Measurements from ENCODE around the gene SLC25A34.

The SLC25A34 gene

GRCh38 chr1:15724949-15725880 is 10.8 kb upstream of the SLC25A34 start:
- H2AK5ac ChIP-seq (ENCODE audit: low read length, severe bottlenecking): no peak overlapping the region
- no peak overlapping the region for H3K14ac ChIP-seq (ENCODE audit: low read length in 2 of 2)
- no peak overlapping the region for H2BK120ac ChIP-seq (ENCODE audit: low read depth, low read length)
- H3K4me2 ChIP-seq (ENCODE audit: low read length, poor library complexity, severe bottlenecking): no peak overlapping the region
- no peak overlapping the region for H3K23ac ChIP-seq (ENCODE audit: low read length in 2 of 2)
- no peak overlapping the region for H4K8ac ChIP-seq (ENCODE audit: low read length)
- H3K18ac ChIP-seq (ENCODE audit: low read depth in 1 of 2, low read length in 2 of 2): no peak overlapping the region
- H3K4ac ChIP-seq (ENCODE audit: low read depth in 1 of 2, low read length in 2 of 2): no peak overlapping the region
- H3K4me1 ChIP-seq (ENCODE audit: control insufficient read depth, insufficient read depth, low read depth, low read length): peaks cover 3% of the 10 kb centered on the region
- no peak overlapping the region for H2AFZ ChIP-seq (ENCODE audit: low read depth, low read length)
- peaks cover 10% of the 10 kb centered on the region for H3K79me1 ChIP-seq (replicated peaks; ENCODE audit: low read length, poor library complexity, severe bottlenecking)
- no peak overlapping the region for H2BK15ac ChIP-seq (ENCODE audit: low read depth, poor library complexity, severe bottlenecking)
- H2BK12ac ChIP-seq (ENCODE audit: low read length in 2 of 2): no peak overlapping the region
- no peak overlapping the region for H3K9ac ChIP-seq (ENCODE audit: low read length)
- H3K27ac ChIP-seq (ENCODE audit: low read length, poor library complexity, severe bottlenecking): no peak overlapping the region
- H3K9me3 ChIP-seq (ENCODE audit: control insufficient read depth, low read length): no peaks in the 10 kb centered on the region
- no peak for DNase-seq
- no peak overlapping the region for H4K91ac ChIP-seq (ENCODE audit: low read length)
- peaks cover 84 to 88% of the 10 kb centered on the region in 2 experiments for H3K36me3 ChIP-seq (ENCODE audit: control insufficient read depth in 1 of 2, insufficient read depth in 2 of 2, low read depth in 1 of 2, low read length in 2 of 2)
- H3K27me3 ChIP-seq (ENCODE audit: control insufficient read depth in 1 of 2, insufficient read depth in 1 of 2, low read length in 2 of 2): no peaks in the 10 kb centered on the region
- no peak overlapping the region for H3K4me3 ChIP-seq (ENCODE audit: insufficient read depth in 1 of 2, low read depth in 1 of 2, low read length in 2 of 2)
- no peak overlapping the region for H2BK5ac ChIP-seq (ENCODE audit: low read depth, low read length, poor library complexity, severe bottlenecking)
- WGBS: 86% methylated on average over 22 of the region's 26 CpGs

GRCh38 chr1:15726508-15726907 is 9.6 kb upstream of the SLC25A34 start:
- no peak overlapping the region for H4K8ac ChIP-seq (ENCODE audit: low read length)
- peaks cover 84 to 87% of the 10 kb centered on the region in 2 experiments for H3K36me3 ChIP-seq (ENCODE audit: control insufficient read depth in 1 of 2, insufficient read depth in 2 of 2, low read depth in 1 of 2, low read length in 2 of 2)
- no peak overlapping the region for H3K27ac ChIP-seq (ENCODE audit: low read length, poor library complexity, severe bottlenecking)
- H2BK15ac ChIP-seq (ENCODE audit: low read depth, poor library complexity, severe bottlenecking): no peak overlapping the region
- H3K27me3 ChIP-seq (ENCODE audit: control insufficient read depth in 1 of 2, insufficient read depth in 1 of 2, low read length in 2 of 2): no peaks in the 10 kb centered on the region
- H3K4me3 ChIP-seq (ENCODE audit: insufficient read depth in 1 of 2, low read depth in 1 of 2, low read length in 2 of 2): no peak overlapping the region
- H3K4me2 ChIP-seq (ENCODE audit: low read length, poor library complexity, severe bottlenecking): no peak overlapping the region
- no peak overlapping the region for H2BK12ac ChIP-seq (ENCODE audit: low read length in 2 of 2)
- no peak overlapping the region for H2BK5ac ChIP-seq (ENCODE audit: low read depth, low read length, poor library complexity, severe bottlenecking)
- 96% methylated on average over 9 of the region's 9 CpGs for WGBS
- no peaks in the 10 kb centered on the region for H3K9me3 ChIP-seq (ENCODE audit: control insufficient read depth, low read length)
- no peak overlapping the region for H2AFZ ChIP-seq (ENCODE audit: low read depth, low read length)
- H3K9ac ChIP-seq (ENCODE audit: low read length): no peak overlapping the region
- H4K91ac ChIP-seq (ENCODE audit: low read length): no peak overlapping the region
- H2BK120ac ChIP-seq (ENCODE audit: low read depth, low read length): no peak overlapping the region
- H2AK5ac ChIP-seq (ENCODE audit: low read length, severe bottlenecking): no peak overlapping the region
- no peak overlapping the region for H3K18ac ChIP-seq (ENCODE audit: low read depth in 1 of 2, low read length in 2 of 2)
- no peak for DNase-seq
- no peak overlapping the region for H3K4ac ChIP-seq (ENCODE audit: low read depth in 1 of 2, low read length in 2 of 2)
- H3K14ac ChIP-seq (ENCODE audit: low read length in 2 of 2): no peak overlapping the region
- peaks cover 3% of the 10 kb centered on the region for H3K79me1 ChIP-seq (replicated peaks; ENCODE audit: low read length, poor library complexity, severe bottlenecking)
- no peak overlapping the region for H3K23ac ChIP-seq (ENCODE audit: low read length in 2 of 2)
- H3K4me1 ChIP-seq (ENCODE audit: control insufficient read depth, insufficient read depth, low read depth, low read length): peaks cover 3% of the 10 kb centered on the region

GRCh38 chr1:15727021-15727420 is 9.0 kb upstream of the SLC25A34 start:
- H3K4me1 ChIP-seq (ENCODE audit: control insufficient read depth, insufficient read depth, low read depth, low read length): peaks cover 3% of the 10 kb centered on the region
- H3K9me3 ChIP-seq (ENCODE audit: control insufficient read depth, low read length): no peaks in the 10 kb centered on the region
- no peak overlapping the region for H2AFZ ChIP-seq (ENCODE audit: low read depth, low read length)
- H2BK5ac ChIP-seq (ENCODE audit: low read depth, low read length, poor library complexity, severe bottlenecking): no peak overlapping the region
- no peak overlapping the region for H2BK15ac ChIP-seq (ENCODE audit: low read depth, poor library complexity, severe bottlenecking)
- H2BK12ac ChIP-seq (ENCODE audit: low read length in 2 of 2): no peak overlapping the region
- H3K14ac ChIP-seq (ENCODE audit: low read length in 2 of 2): no peak overlapping the region
- H3K27ac ChIP-seq (ENCODE audit: low read length, poor library complexity, severe bottlenecking): no peak overlapping the region
- H3K9ac ChIP-seq (ENCODE audit: low read length): no peak overlapping the region
- H3K4ac ChIP-seq (ENCODE audit: low read depth in 1 of 2, low read length in 2 of 2): no peak overlapping the region
- H3K27me3 ChIP-seq (ENCODE audit: control insufficient read depth in 1 of 2, insufficient read depth in 1 of 2, low read length in 2 of 2): no peaks in the 10 kb centered on the region
- no peak overlapping the region for H2AK5ac ChIP-seq (ENCODE audit: low read length, severe bottlenecking)
- WGBS: 92% methylated on average over 21 of the region's 21 CpGs
- H3K23ac ChIP-seq (ENCODE audit: low read length in 2 of 2): no peak overlapping the region
- no peak for DNase-seq
- H3K4me3 ChIP-seq (ENCODE audit: insufficient read depth in 1 of 2, low read depth in 1 of 2, low read length in 2 of 2): no peak overlapping the region
- H3K18ac ChIP-seq (ENCODE audit: low read depth in 1 of 2, low read length in 2 of 2): no peak overlapping the region
- no peak overlapping the region for H3K4me2 ChIP-seq (ENCODE audit: low read length, poor library complexity, severe bottlenecking)
- H2BK120ac ChIP-seq (ENCODE audit: low read depth, low read length): no peak overlapping the region
- peaks cover 87 to 88% of the 10 kb centered on the region in 2 experiments for H3K36me3 ChIP-seq (ENCODE audit: control insufficient read depth in 1 of 2, insufficient read depth in 2 of 2, low read depth in 1 of 2, low read length in 2 of 2)
- peaks cover 3% of the 10 kb centered on the region for H3K79me1 ChIP-seq (replicated peaks; ENCODE audit: low read length, poor library complexity, severe bottlenecking)
- no peak overlapping the region for H4K91ac ChIP-seq (ENCODE audit: low read length)
- no peak overlapping the region for H4K8ac ChIP-seq (ENCODE audit: low read length)

GRCh38 chr1:15727424-15727823 is 8.6 kb upstream of the SLC25A34 start:
- no peak overlapping the region for H2BK5ac ChIP-seq (ENCODE audit: low read depth, low read length, poor library complexity, severe bottlenecking)
- H3K4me3 ChIP-seq (ENCODE audit: insufficient read depth in 1 of 2, low read depth in 1 of 2, low read length in 2 of 2): no peak overlapping the region
- no peak overlapping the region for H3K18ac ChIP-seq (ENCODE audit: low read depth in 1 of 2, low read length in 2 of 2)
- no peak overlapping the region for H3K23ac ChIP-seq (ENCODE audit: low read length in 2 of 2)
- H3K27me3 ChIP-seq (ENCODE audit: control insufficient read depth in 1 of 2, insufficient read depth in 1 of 2, low read length in 2 of 2): no peaks in the 10 kb centered on the region
- WGBS: 95% methylated on average over 13 of the region's 13 CpGs
- no peak overlapping the region for H2BK15ac ChIP-seq (ENCODE audit: low read depth, poor library complexity, severe bottlenecking)
- H4K8ac ChIP-seq (ENCODE audit: low read length): no peak overlapping the region
- H3K27ac ChIP-seq (ENCODE audit: low read length, poor library complexity, severe bottlenecking): no peak overlapping the region
- no peak overlapping the region for H2AK5ac ChIP-seq (ENCODE audit: low read length, severe bottlenecking)
- no peak overlapping the region for H3K4me2 ChIP-seq (ENCODE audit: low read length, poor library complexity, severe bottlenecking)
- H3K14ac ChIP-seq (ENCODE audit: low read length in 2 of 2): no peak overlapping the region
- no peak overlapping the region for H2AFZ ChIP-seq (ENCODE audit: low read depth, low read length)
- H3K36me3 ChIP-seq (ENCODE audit: control insufficient read depth in 1 of 2, insufficient read depth in 2 of 2, low read depth in 1 of 2, low read length in 2 of 2): peaks cover 89 to 91% of the 10 kb centered on the region in 2 experiments
- DNase-seq: no peak
- H3K4ac ChIP-seq (ENCODE audit: low read depth in 1 of 2, low read length in 2 of 2): no peak overlapping the region
- no peak overlapping the region for H2BK120ac ChIP-seq (ENCODE audit: low read depth, low read length)
- H3K9me3 ChIP-seq (ENCODE audit: control insufficient read depth, low read length): no peaks in the 10 kb centered on the region
- peaks cover 5% of the 10 kb centered on the region for H3K4me1 ChIP-seq (ENCODE audit: control insufficient read depth, insufficient read depth, low read depth, low read length)
- no peak overlapping the region for H4K91ac ChIP-seq (ENCODE audit: low read length)
- H3K9ac ChIP-seq (ENCODE audit: low read length): no peak overlapping the region
- peaks cover 3% of the 10 kb centered on the region for H3K79me1 ChIP-seq (replicated peaks; ENCODE audit: low read length, poor library complexity, severe bottlenecking)
- H2BK12ac ChIP-seq (ENCODE audit: low read length in 2 of 2): no peak overlapping the region

Measured in mesenchymal stem cell (in vitro differentiated cells and primary cell).